Epithelial cell of esophagus (primary cell): ENCODE measurements around the gene LRRC32.
A peak's percentile ranks its signal among the peaks of the same experiment; 100 is the strongest.

Experiments used
- DNase-seq: peaks from one replicate; pipeline ENCODE4 v3.0.0; 2010; ENCODE audit warnings: low read depth
- H3K4me3 ChIP-seq: 2 replicates; pipeline ENCODE4 v1.5.1; 2011; ENCODE audit warnings: mild to moderate bottlenecking, low read length, control low read depth
- CTCF ChIP-seq: IDR thresholded peaks from 2 replicates; pipeline ENCODE4 v1.5.1; 2011; ENCODE audit warnings: low read depth, mild to moderate bottlenecking, low read length, control low read depth, inconsistent platforms; ENCODE audit not compliant: insufficient read depth; ENCODE audit errors: missing control alignments

The LRRC32 gene

GRCh38 chr11:76705826-76706225 is 35.3 kb upstream of the LRRC32 start:
- TF ChIP-seq CTCF = no peak
- DNase-seq = no peak
- no peak overlapping the region for H3K4me3 ChIP-seq

- no peak overlapping the region for H3K4me3 ChIP-seq
- DNase-seq = no peak
- TF ChIP-seq CTCF = no peak
Observed at GRCh38 chr11:76704171-76704948, 33.8 kb upstream of the LRRC32 start.

- TF ChIP-seq CTCF = no peak
- no peak for DNase-seq
- H3K4me3 ChIP-seq = no peak overlapping the region
Observed at GRCh38 chr11:76703707-76704106, 33.2 kb upstream of the LRRC32 start.

- no peak for DNase-seq
- TF ChIP-seq CTCF = no peak
- H3K4me3 ChIP-seq = no peak overlapping the region
Observed at GRCh38 chr11:76702336-76703128, 32.0 kb upstream of the LRRC32 start.

- TF ChIP-seq CTCF = no peak
- H3K4me3 ChIP-seq = no peak overlapping the region
- no peak for DNase-seq
Observed at GRCh38 chr11:76701294-76702040, 30.9 kb upstream of the LRRC32 start.

- no peak overlapping the region for H3K4me3 ChIP-seq
- no peak for TF ChIP-seq CTCF
- peak; percentile 72 for DNase-seq
Observed at GRCh38 chr11:76700177-76701100, 29.9 kb upstream of the LRRC32 start.
